K562 treated with DMSO at 1 percent for 12 hours (cell line): ENCODE measurements around the gene PRKAR1B. TPM values are rescaled to one million over a fixed set of nuclear protein-coding genes. Genes with fewer than 3 reads are reported as not detected.

Experiments used
- total RNA-seq: library from RNA; unstranded; fragments of 300-600 nt; gene quantifications from 2 replicates; pipeline ENCODE4 v1.2.3, GENCODE V29; 2022; ENCODE audit not compliant: insufficient read depth

The PRKAR1B gene
- 6.9 and 9.1 TPM in 2 replicates for total RNA-seq

GRCh38 chr7:727104-727805 lies at the start of gene PRKAR1B:
Gene PRKAR1B, minus strand, starts transcription at chr7:727281. Its CDS starts 15,776 bp downstream, at chr7:711505.

DNA sequence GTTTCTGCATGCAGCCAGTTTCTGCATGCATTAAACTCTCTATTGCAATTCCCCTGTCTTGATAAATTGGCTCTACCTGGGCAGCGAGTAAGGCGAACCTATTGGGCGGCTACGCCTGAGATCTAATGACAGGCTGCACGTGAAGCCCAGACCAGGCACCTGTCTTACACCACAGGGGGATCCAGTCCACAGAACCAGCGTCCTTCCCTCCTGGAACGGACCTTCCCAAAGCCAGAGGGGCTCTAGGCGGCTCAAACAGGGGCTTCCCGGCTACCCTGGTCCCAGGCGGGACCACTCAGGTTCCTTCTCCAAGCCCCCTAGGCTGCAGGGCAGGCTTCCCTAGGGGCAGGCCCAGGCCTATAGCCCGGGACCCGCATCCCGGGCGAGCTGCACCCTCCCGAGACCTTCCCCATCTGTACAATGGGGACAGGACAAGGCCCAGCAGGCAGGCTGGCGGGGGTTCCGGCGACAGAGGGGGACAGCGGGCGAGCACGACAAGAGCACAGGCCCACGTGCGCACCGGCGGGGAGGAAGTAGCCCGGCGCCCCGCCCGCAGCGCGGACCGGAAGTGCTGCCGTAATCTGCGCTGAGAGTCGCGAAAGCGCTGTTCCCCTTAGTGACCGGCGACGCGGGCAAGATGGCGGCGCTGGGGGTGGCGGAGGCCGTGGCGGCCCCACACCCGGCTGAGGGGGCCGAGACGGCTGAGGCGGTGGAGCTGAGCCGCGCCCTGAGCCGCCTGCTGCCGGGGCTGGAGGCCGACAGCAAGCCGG lies 812 bp downstream of the PRKAR1B start, which contains the start of gene DNAAF5:
Gene DNAAF5, plus strand, starts transcription at position 616 of the 770 bp plus-strand sequence. Its CDS starts 22 bp downstream, at position 638.

GRCh38 chr7:519484-520390 lies 207.3 kb downstream of the PRKAR1B start, which contains the start of gene PDGFA:
Gene PDGFA, minus strand, starts transcription at chr7:519846. Its CDS starts 845 bp downstream, at chr7:519001.

Other genes starting within 250 kb of the PRKAR1B start
- gene PDGFA, start 207.4 kb downstream of the PRKAR1B start, total RNA-seq = 3.8 and 5.1 TPM in 2 replicates
- gene DNAAF5, start 582 bp downstream of the PRKAR1B start, total RNA-seq = 10.7 and 24.6 TPM in 2 replicates
- 44.0 and 145 TPM in 2 replicates for gene SUN1, start 105.2 kb upstream of the PRKAR1B start, total RNA-seq
- gene GET4, start 149.3 kb upstream of the PRKAR1B start, total RNA-seq = 110 TPM in 2 replicates
- gene ADAP1, start 227.4 kb upstream of the PRKAR1B start, total RNA-seq = 0.78 and 1.3 TPM in 2 replicates
- 4.8 and 9.5 TPM in 2 replicates for gene COX19, start 248.3 kb upstream of the PRKAR1B start, total RNA-seq